ENCODE measurements around the gene KRTAP10-1. TPM values are rescaled to one million over a fixed set of nuclear protein-coding genes. Genes with fewer than 3 reads are reported as not detected.

The KRTAP10-1 gene
- total RNA-seq, 1 donor from 2014 or later, result not detected

DNA sequence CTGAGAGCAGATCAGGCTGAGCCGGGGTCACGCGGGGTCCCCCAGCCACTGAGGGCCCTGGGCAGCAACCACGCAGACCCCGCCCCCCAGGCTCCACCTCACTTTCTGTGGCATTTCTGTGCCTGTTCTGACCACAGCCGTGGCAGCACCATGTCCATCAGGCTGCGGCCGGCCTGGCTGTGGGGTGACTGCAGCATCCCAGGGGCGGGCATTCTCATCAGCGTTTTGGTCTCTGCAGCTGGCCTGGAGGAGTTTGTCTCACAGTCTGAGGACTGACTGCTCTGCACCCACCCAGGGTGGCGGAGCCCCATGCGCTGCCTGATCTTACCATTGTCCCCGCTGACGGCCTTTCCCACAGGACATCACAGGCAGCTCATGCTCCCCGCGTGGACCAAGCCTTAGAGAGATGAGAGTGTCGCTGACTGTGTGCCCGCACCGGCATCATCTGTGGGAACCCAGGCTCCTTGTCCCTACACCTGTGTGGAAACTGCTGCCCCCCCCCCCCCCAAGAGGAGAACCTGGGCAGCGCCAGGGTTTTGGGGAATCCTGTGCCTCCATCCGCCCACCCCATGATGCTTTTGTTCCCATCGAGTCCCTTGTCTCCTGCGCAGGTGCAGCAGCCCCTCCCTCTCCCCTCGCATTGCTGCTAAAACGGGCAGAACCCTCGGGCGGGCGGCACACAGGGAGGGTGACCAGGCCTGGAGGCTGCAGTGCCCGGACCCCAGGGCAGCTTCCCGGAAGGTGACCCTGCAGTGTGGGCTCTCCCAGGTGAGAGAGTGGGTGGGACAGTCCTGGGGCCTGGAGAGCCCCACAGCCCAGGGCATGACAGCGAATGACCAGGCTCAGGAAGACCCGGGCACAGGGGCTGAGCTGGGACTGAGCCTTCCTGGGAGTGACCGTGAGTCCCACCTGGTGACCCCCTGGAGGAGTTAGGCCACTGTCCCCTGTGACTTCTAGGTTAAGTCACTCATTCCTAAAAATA lies 1.8 kb downstream of the KRTAP10-1 start:
- Mint-ChIP-seq H3K9me3 (no peaks in the 10 kb centered on the region), H3K4me3 (no peak overlapping the region), H3K27me3 (no peaks in the 10 kb centered on the region), H3K36me3 (no peaks in the 10 kb centered on the region), H3K4me1 (ENCODE audit: unreplicated experiment) (no peaks in the 10 kb centered on the region), H3K27ac (no peak overlapping the region)
- TF ChIP-seq, protein P1, sequence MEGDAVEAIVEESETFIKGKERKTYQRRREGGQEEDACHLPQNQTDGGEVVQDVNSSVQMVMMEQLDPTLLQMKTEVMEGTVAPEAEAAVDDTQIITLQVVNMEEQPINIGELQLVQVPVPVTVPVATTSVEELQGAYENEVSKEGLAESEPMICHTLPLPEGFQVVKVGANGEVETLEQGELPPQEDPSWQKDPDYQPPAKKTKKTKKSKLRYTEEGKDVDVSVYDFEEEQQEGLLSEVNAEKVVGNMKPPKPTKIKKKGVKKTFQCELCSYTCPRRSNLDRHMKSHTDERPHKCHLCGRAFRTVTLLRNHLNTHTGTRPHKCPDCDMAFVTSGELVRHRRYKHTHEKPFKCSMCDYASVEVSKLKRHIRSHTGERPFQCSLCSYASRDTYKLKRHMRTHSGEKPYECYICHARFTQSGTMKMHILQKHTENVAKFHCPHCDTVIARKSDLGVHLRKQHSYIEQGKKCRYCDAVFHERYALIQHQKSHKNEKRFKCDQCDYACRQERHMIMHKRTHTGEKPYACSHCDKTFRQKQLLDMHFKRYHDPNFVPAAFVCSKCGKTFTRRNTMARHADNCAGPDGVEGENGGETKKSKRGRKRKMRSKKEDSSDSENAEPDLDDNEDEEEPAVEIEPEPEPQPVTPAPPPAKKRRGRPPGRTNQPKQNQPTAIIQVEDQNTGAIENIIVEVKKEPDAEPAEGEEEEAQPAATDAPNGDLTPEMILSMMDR (conservative IDR thresholded peaks at IDR 0.05), result no peak
- no peak for DNase-seq (ENCODE audit: extremely low spot score, unreplicated experiment)

DNA sequence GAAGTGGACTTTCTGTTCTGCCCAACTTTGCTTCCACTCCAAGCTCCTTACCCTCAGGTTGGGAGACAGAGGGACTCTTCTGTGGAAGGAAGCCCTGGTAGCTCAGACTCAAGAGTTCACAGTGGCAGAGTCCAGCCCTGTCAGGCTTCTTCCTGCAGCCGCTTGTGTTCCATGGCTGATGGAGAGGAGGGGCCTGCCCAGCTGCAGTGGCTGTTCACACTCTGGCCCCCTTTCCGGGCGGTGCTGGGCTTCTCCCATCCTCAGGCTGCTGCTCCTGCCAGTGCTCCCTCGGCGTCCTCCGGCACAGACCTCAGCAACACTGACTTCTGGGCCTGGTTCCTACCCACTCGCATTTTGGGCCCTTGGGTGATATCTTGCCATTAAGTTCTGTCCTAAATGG lies 4.0 kb downstream of the KRTAP10-1 start:
- H3K9me3 Mint-ChIP-seq, result no peaks in the 10 kb centered on the region
- TF ChIP-seq, protein P1 (conservative IDR thresholded peaks at IDR 0.05), result no peak
- H3K27me3 Mint-ChIP-seq, result no peaks in the 10 kb centered on the region
- H3K4me1 Mint-ChIP-seq (ENCODE audit: unreplicated experiment), result no peaks in the 10 kb centered on the region
- no peaks in the 10 kb centered on the region for H3K36me3 Mint-ChIP-seq
- H3K27ac Mint-ChIP-seq, result no peak overlapping the region
- peak; percentile 63 for DNase-seq (ENCODE audit: extremely low spot score, unreplicated experiment)
- H3K4me3 Mint-ChIP-seq, result no peak overlapping the region

DNA sequence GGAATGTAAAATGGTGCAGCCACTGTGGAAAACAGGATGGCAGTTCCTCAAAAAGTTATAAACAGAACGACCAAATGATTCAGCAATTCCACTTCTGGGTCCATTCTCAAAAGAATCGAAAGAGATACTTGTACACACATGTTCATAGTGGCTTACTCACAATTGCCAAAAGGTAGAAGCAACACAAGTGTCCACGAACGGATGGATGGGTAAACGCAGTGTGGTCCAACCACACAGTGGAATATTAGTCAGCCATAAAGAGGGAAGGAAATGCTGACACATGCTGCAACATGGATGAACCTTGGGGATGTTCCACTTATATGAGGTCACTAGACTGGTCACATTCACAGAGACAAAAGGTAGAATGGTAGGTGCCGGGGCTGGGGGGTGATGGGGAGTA lies 5.3 kb downstream of the KRTAP10-1 start:
- Mint-ChIP-seq H3K36me3 (no peaks in the 10 kb centered on the region), H3K9me3 (no peaks in the 10 kb centered on the region), H3K27ac (no peak overlapping the region), H3K4me3 (no peak overlapping the region), H3K4me1 (ENCODE audit: unreplicated experiment) (no peaks in the 10 kb centered on the region), H3K27me3 (no peaks in the 10 kb centered on the region)
- DNase-seq (ENCODE audit: extremely low spot score, unreplicated experiment), result peak; percentile 31
- TF ChIP-seq, protein P1 (conservative IDR thresholded peaks at IDR 0.05), result no peak

DNA sequence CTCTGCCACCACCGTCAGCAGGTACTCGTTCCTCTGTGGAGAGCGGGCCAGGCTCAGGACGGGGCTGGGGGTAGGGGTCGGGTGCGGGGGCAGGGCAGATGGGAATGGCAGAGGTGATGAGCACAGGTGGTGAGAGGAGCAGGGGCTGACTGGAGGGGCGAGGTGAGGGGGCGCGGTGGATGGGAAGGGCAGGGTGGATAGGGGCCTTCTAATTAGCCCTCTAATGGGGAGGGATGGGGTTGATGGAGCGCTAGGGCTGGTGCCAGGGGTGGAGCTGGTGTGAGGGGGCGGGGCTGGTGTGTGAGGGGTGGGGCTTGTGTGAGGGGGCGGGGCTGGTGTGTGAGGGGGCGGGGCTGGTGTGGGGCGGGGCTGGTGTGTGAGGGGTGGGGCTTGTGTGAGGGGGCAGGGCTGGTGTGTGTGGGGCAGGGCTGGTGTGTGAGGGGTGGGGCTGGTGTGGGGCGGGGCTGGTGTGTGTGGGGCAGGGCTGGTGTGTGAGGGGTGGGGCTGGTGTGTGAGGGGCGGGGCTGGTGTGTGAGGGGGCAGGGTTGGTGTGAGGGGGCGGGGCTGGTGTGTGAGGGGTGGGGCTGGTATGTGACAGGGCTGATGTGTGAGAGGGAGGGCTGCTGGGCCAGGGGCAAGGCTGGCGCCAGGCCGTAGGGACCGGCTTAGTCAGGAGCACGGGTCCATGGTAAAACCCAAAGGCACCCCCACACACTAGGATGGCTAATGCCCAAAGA lies 5.9 kb downstream of the KRTAP10-1 start:
- Mint-ChIP-seq H3K4me1 (ENCODE audit: unreplicated experiment) (no peaks in the 10 kb centered on the region), H3K27me3 (no peaks in the 10 kb centered on the region), H3K9me3 (no peaks in the 10 kb centered on the region), H3K36me3 (no peaks in the 10 kb centered on the region), H3K4me3 (no peak overlapping the region), H3K27ac (no peak overlapping the region)
- TF ChIP-seq, protein P1 (conservative IDR thresholded peaks at IDR 0.05), result no peak
- peak; percentile 27 for DNase-seq (ENCODE audit: extremely low spot score, unreplicated experiment)

DNA sequence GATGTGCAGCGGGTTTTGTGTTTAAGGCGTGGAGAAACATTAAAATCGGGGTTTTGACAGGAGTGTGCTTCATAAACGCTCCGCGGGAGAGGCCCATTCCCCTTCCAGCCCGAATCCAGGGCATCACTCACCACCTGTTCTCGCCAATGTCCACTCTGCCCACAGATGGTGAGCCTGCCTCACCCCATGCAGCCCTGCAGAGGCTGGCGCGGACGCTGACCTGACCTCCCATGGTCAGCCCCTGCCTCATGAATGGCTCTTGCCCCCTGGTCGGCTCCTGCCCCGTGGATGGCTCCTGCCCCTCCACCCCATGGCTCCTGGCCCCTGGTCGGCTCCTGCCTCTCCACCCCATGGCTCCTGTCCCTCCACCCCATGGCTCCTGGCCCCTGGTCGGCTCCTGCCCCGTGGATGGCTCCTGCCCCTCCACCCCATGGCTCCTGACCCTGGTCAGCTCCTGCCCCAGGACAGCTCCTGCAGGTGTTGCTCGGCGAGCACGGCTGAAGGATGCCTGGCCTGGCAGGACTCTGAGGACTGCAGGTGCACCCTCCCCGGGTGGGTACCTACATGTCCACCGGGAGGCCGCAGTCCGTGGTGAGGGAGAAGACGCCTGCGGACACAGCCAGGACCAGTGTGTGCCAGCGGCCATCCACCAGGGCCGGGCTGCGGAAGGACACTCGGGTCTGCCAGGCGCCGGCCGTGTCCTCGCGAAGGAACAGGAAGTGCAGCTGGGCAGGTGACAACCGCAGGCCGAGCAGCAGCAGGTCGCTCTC lies 6.7 kb downstream of the KRTAP10-1 start:
- TF ChIP-seq, protein P1 (conservative IDR thresholded peaks at IDR 0.05), result no peak
- Mint-ChIP-seq H3K9me3 (no peaks in the 10 kb centered on the region), H3K36me3 (no peaks in the 10 kb centered on the region), H3K27ac (no peak overlapping the region), H3K27me3 (no peaks in the 10 kb centered on the region), H3K4me3 (no peak overlapping the region), H3K4me1 (ENCODE audit: unreplicated experiment) (no peaks in the 10 kb centered on the region)
- DNase-seq (ENCODE audit: extremely low spot score, unreplicated experiment), result peak; percentile 68

All from type B pancreatic cell (in vitro differentiated cells).